IMR-90 (cell line): Measurements from ENCODE around the gene RAX2. TPM values are rescaled to one million over a fixed set of nuclear protein-coding genes. Genes with fewer than 3 reads are reported as not detected.

ENCODE experiments used
- ATAC-seq: fragments of 200-7000 bp; cut with Tn5 transposase; 2 replicates; pipeline ENCODE4 v1.9.1; 2020; ENCODE audit warnings: low read depth, mild to moderate bottlenecking, moderate library complexity
- BruUV-seq: library from RNA; stranded (reverse); fragments of 400-500 nt; replicated peaks from 2 replicates; lab custom pipeline; 2021; lab: Mats Ljungman, UMichigan
- CTCF ChIA-PET: fragments of 300-600 bp; formaldehyde crosslinking; extraction: SDS; loops from one replicate; lab custom pipeline; 2021; ENCODE audit warnings: antibody characterized with exemption; lab: Yijun Ruan, JAX
- POLR2A ChIA-PET: fragments of 300-600 bp; sonication (Branson Sonifier 250); formaldehyde crosslinking; loops from one replicate; lab custom pipeline; 2022; ENCODE audit warnings: antibody characterized with exemption; ENCODE audit not compliant: unreplicated experiment; lab: Charles Lee
- DNase-seq: peaks from one replicate; pipeline ENCODE4 v3.0.0; 2013
- H2AFZ ChIP-seq: replicated peaks from 2 replicates; pipeline ENCODE3; 2013; ENCODE audit warnings: low read length, mild to moderate bottlenecking; ENCODE audit not compliant: poor library complexity
- H2AK5ac ChIP-seq: 2 replicates; pipeline ENCODE4 v1.6.1; 2013; ENCODE audit warnings: low read depth, low read length, inconsistent platforms
- H2AK9ac ChIP-seq: replicated peaks from 2 replicates; pipeline ENCODE3; 2013; ENCODE audit warnings: mild to moderate bottlenecking, low read depth, low read length, moderate library complexity; ENCODE audit not compliant: poor library complexity
- H2BK120ac ChIP-seq: 2 replicates; pipeline ENCODE4 v1.6.1; 2013; ENCODE audit warnings: low read depth, low read length, inconsistent platforms
- H2BK15ac ChIP-seq: 3 replicates; pipeline ENCODE4 v1.6.1; 2013; ENCODE audit warnings: low read depth, low read length, inconsistent platforms
- H2BK20ac ChIP-seq: 2 replicates; pipeline ENCODE4 v1.6.1; 2013; ENCODE audit warnings: low read depth, mild to moderate bottlenecking, inconsistent platforms, low read length, moderate library complexity
- H2BK5ac ChIP-seq: 2 replicates; pipeline ENCODE4 v1.6.1; 2013; ENCODE audit warnings: mild to moderate bottlenecking, low read depth, low read length, inconsistent platforms; ENCODE audit not compliant: poor library complexity, severe bottlenecking
- H3K14ac ChIP-seq: replicated peaks from 2 replicates; pipeline ENCODE4 v1.6.1; 2013; ENCODE audit warnings: low read depth, low read length, inconsistent platforms
- H3K18ac ChIP-seq: 2 replicates; pipeline ENCODE4 v1.6.1; 2013; ENCODE audit warnings: low read depth, low read length, control low read depth
- H3K23ac ChIP-seq: 2 replicates; pipeline ENCODE4 v1.6.1; 2013; ENCODE audit warnings: low read depth, low read length, inconsistent platforms
- H3K27ac ChIP-seq: 2 replicates; pipeline ENCODE4 v1.5.1; 2013; ENCODE audit warnings: mild to moderate bottlenecking, control low read depth, low read length; ENCODE audit not compliant: insufficient read depth
- H3K27me3 ChIP-seq: 2 replicates; pipeline ENCODE4 v1.6.1; 2013; ENCODE audit warnings: low read length; ENCODE audit not compliant: control insufficient read depth, insufficient read depth
- H3K36me3 ChIP-seq: 2 replicates; pipeline ENCODE4 v1.6.1; 2013; ENCODE audit warnings: low read length, mixed read lengths; ENCODE audit not compliant: control insufficient read depth, insufficient read depth
- H3K4ac ChIP-seq: 2 replicates; pipeline ENCODE4 v1.6.1; 2013; ENCODE audit warnings: low read depth, low read length, inconsistent platforms
- H3K4me1 ChIP-seq: 2 replicates; pipeline ENCODE4 v1.6.1; 2013; ENCODE audit warnings: low read length, mixed read lengths; ENCODE audit not compliant: control insufficient read depth, insufficient read depth
- H3K4me2 ChIP-seq: 2 replicates; pipeline ENCODE4 v1.6.1; 2013; ENCODE audit warnings: low read depth, mild to moderate bottlenecking, control low read depth, low read length, moderate library complexity
- H3K4me3 ChIP-seq: 2 replicates; pipeline ENCODE4 v1.5.1; 2013; ENCODE audit warnings: low read depth, mild to moderate bottlenecking, control low read depth, low read length, moderate library complexity; ENCODE audit not compliant: insufficient read depth
- H3K56ac ChIP-seq: 2 replicates; pipeline ENCODE4 v1.6.1; 2013; ENCODE audit warnings: low read length, inconsistent platforms; ENCODE audit not compliant: insufficient read depth; ENCODE audit errors: extremely low read depth
- H3K79me1 ChIP-seq, 2 experiments: 2 replicates each; pipeline ENCODE4 v1.6.1; 2013; ENCODE audit warnings: low read length in 2 of 2, inconsistent platforms in 1 of 2, low read depth in 1 of 2
- H3K9ac ChIP-seq: 2 replicates; pipeline ENCODE4 v1.6.1; 2013; ENCODE audit warnings: low read depth, low read length, control low read depth
- H3K9me1 ChIP-seq: 2 replicates; pipeline ENCODE4 v1.6.1; 2013; ENCODE audit warnings: low read length, inconsistent platforms; ENCODE audit not compliant: insufficient read depth
- H3K9me3 ChIP-seq: 2 replicates; pipeline ENCODE4 v1.6.1; 2013; ENCODE audit warnings: low read length; ENCODE audit not compliant: control insufficient read depth, insufficient read depth
- H4K20me1 ChIP-seq: 2 replicates; pipeline ENCODE4 v1.6.1; 2013; ENCODE audit warnings: low read length, inconsistent platforms; ENCODE audit not compliant: insufficient read depth
- H4K5ac ChIP-seq: 2 replicates; pipeline ENCODE4 v1.6.1; 2013; ENCODE audit warnings: mild to moderate bottlenecking, low read depth, low read length, control low read depth
- H4K8ac ChIP-seq, 2 experiments: 2 replicates each; pipeline ENCODE4 v1.6.1; 2013; ENCODE audit warnings: low read depth in 2 of 2, low read length in 2 of 2, control low read depth in 1 of 2, inconsistent platforms in 1 of 2
- H4K91ac ChIP-seq: 2 replicates; pipeline ENCODE4 v1.6.1; 2013; ENCODE audit warnings: low read depth, low read length, inconsistent platforms; ENCODE audit not compliant: insufficient read depth
- BHLHE40 ChIP-seq: fragments of 150-350 bp; IDR thresholded peaks from 2 replicates; pipeline ENCODE4 v1.6.1; 2016; ENCODE audit warnings: mild to moderate bottlenecking, low read depth, low read length
- CEBPB ChIP-seq: IDR thresholded peaks from 2 replicates; pipeline ENCODE4 v1.6.1; 2012; ENCODE audit warnings: low read depth, low read length, improper control_type of control experiment
- CHD1 ChIP-seq: IDR thresholded peaks from 2 replicates; pipeline ENCODE4 v1.6.1; 2012; ENCODE audit warnings: low read depth, low read length, improper control_type of control experiment
- MAFK ChIP-seq: IDR thresholded peaks from 2 replicates; pipeline ENCODE4 v1.6.1; 2012; ENCODE audit warnings: low read depth, low read length, improper control_type of control experiment
- MAZ ChIP-seq: IDR thresholded peaks from 2 replicates; pipeline ENCODE4 v1.6.1; 2012; ENCODE audit warnings: low read depth, mild to moderate bottlenecking, low read length, improper control_type of control experiment, moderate library complexity, borderline replicate concordance
- MXI1 ChIP-seq: IDR thresholded peaks from 2 replicates; pipeline ENCODE4 v1.6.1; 2012; ENCODE audit warnings: low read depth, mild to moderate bottlenecking, low read length, moderate library complexity, borderline replicate concordance
- NFE2L2 ChIP-seq: fragments of 150-350 bp; IDR thresholded peaks from 2 replicates; pipeline ENCODE4 v1.6.1; 2016; ENCODE audit warnings: low read depth, mild to moderate bottlenecking, low read length
- POLR2A ChIP-seq: IDR thresholded peaks from 2 replicates; pipeline ENCODE4 v1.6.1; 2012; ENCODE audit warnings: mild to moderate bottlenecking, low read depth, low read length
- RAD21 ChIP-seq: IDR thresholded peaks from 2 replicates; pipeline ENCODE4 v1.6.1; 2012; ENCODE audit warnings: low read length, improper control_type of control experiment
- RCOR1 ChIP-seq: IDR thresholded peaks from 2 replicates; pipeline ENCODE4 v1.6.1; 2012; ENCODE audit warnings: mild to moderate bottlenecking, low read length, improper control_type of control experiment; ENCODE audit not compliant: insufficient replicate concordance
- RFX5 ChIP-seq: IDR thresholded peaks from 2 replicates; pipeline ENCODE4 v1.8.0; 2012; ENCODE audit warnings: low read depth, mild to moderate bottlenecking, low read length, moderate library complexity
- SMC3 ChIP-seq: fragments of 150-350 bp; IDR thresholded peaks from 2 replicates; pipeline ENCODE4 v1.6.1; 2016; ENCODE audit warnings: low read depth, mild to moderate bottlenecking, antibody characterized with exemption, low read length, moderate library complexity
- USF2 ChIP-seq: fragments of 150-350 bp; IDR thresholded peaks from 2 replicates; pipeline ENCODE4 v1.6.1; 2017; ENCODE audit warnings: mild to moderate bottlenecking, antibody characterized with exemption, low read length, low read depth
- WGBS, 2 experiments: methylation state at CpG; one replicate each; pipeline versions ENCODE4 v1.1.5 to v1.1.7; 2013; ENCODE audit warnings: missing lambda C conversion rate in 2 of 2; ENCODE audit not compliant: insufficient read length in 1 of 2; ENCODE audit errors: extremely low coverage in 2 of 2; 5-methylcytosine and 5-hydroxymethylcytosine counted together
- dilution Hi-C: fragments of 300-500 bp; cut with HindIII; formaldehyde crosslinking; loops from one replicate; pipeline ENCODE4 v1.14.3; 2018; ENCODE audit warnings: low sequenced_read_pairs; ENCODE audit not compliant: unreplicated experiment
- in situ Hi-C: fragments of 300-500 bp; cut with MboI; formaldehyde crosslinking; loops from 3 replicates; pipeline ENCODE4 v1.14.3; 2019; ENCODE audit warnings: low sequenced_read_pairs, inconsistent platforms, mixed read lengths
- intact Hi-C: fragments of 100-400 bp; cut with micrococcal nuclease; formaldehyde crosslinking; loops from 2 replicates; pipeline ENCODE4 v1.10.0; 2022
- polyA plus RNA-seq, 3 experiments: library from polyadenylated mRNA; depleted of rRNA; stranded (reverse); fragments of >200 nt; gene quantifications; 2 replicates each; pipeline ENCODE4 v1.2.3, GENCODE V29; 2012; ENCODE audit warnings: low replicate concordance in 1 of 3
- total RNA-seq: library from RNA; depleted of rRNA; stranded (reverse); fragments of >200 nt; gene quantifications from 2 replicates; pipeline ENCODE4 v1.2.3, GENCODE V29; 2012
- TF ChIP-seq, protein P1 (sequence below): conservative IDR thresholded peaks from 2 replicates; pipeline ENCODE4 v1.5.1; 2012; ENCODE audit warnings: mild to moderate bottlenecking, low read depth, low read length, improper control_type of control experiment
- TF ChIP-seq, protein P2 (sequence below): fragments of 150-350 bp; IDR thresholded peaks from 2 replicates; pipeline ENCODE4 v1.6.1; 2016; ENCODE audit warnings: low read depth, mild to moderate bottlenecking, low read length, moderate library complexity, borderline replicate concordance

Gene RAX2
- total and polyA plus RNA-seq, 2 of the 4 experiments (the other 2 are of a cell fraction), result not detected

- ATAC-seq, result no peak
- no peak overlapping the region for H2BK5ac ChIP-seq
- H2BK20ac ChIP-seq, result no peak overlapping the region
- ChIA-PET POLR2A (no interaction called here), CTCF (no interaction called here)
- H3K4me2 ChIP-seq, result no peak overlapping the region
- no peak overlapping the region for H2BK15ac ChIP-seq
- H3K9ac ChIP-seq, result no peak overlapping the region
- no peak overlapping the region for H3K14ac ChIP-seq
- peak overlapping the region; percentile 37 for H2AK9ac ChIP-seq
- H3K23ac ChIP-seq, result no peak overlapping the region
- no TSS peak for BruUV-seq
- H3K4me3 ChIP-seq, result no peak overlapping the region
- peaks cover 27% of the 10 kb centered on the region for H3K36me3 ChIP-seq
- peaks cover 10 to 18% of the 10 kb centered on the region in 2 experiments; a peak in 3 of 4 replicates for H3K79me1 ChIP-seq
- H3K56ac ChIP-seq, result no peak overlapping the region
- H3K18ac ChIP-seq, result no peak overlapping the region
- no peak overlapping the region for H2AFZ ChIP-seq
- H3K4ac ChIP-seq, result no peak overlapping the region
- no peak overlapping the region for H3K27ac ChIP-seq
- no peak overlapping the region for H4K5ac ChIP-seq
- H4K20me1 ChIP-seq, result no peaks in the 10 kb centered on the region
- no peak overlapping the region for H2AK5ac ChIP-seq
- H3K27me3 ChIP-seq, result no peaks in the 10 kb centered on the region
- no peaks in the 10 kb centered on the region for H3K9me3 ChIP-seq
- no peak overlapping the region for H4K91ac ChIP-seq
- H2BK120ac ChIP-seq, result no peak overlapping the region
- TF ChIP-seq BHLHE40 (no peak), CHD1 (no peak), MAFK (no peak), USF2 (no peak), POLR2A (no peak), MXI1 (no peak), RCOR1 (no peak), SMC3 (no peak), RAD21 (no peak), MAZ (no peak), NFE2L2 (no peak), CEBPB (no peak), RFX5 (no peak)
- TF ChIP-seq, protein P1, sequence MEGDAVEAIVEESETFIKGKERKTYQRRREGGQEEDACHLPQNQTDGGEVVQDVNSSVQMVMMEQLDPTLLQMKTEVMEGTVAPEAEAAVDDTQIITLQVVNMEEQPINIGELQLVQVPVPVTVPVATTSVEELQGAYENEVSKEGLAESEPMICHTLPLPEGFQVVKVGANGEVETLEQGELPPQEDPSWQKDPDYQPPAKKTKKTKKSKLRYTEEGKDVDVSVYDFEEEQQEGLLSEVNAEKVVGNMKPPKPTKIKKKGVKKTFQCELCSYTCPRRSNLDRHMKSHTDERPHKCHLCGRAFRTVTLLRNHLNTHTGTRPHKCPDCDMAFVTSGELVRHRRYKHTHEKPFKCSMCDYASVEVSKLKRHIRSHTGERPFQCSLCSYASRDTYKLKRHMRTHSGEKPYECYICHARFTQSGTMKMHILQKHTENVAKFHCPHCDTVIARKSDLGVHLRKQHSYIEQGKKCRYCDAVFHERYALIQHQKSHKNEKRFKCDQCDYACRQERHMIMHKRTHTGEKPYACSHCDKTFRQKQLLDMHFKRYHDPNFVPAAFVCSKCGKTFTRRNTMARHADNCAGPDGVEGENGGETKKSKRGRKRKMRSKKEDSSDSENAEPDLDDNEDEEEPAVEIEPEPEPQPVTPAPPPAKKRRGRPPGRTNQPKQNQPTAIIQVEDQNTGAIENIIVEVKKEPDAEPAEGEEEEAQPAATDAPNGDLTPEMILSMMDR, result no peak
- TF ChIP-seq, protein P2, sequence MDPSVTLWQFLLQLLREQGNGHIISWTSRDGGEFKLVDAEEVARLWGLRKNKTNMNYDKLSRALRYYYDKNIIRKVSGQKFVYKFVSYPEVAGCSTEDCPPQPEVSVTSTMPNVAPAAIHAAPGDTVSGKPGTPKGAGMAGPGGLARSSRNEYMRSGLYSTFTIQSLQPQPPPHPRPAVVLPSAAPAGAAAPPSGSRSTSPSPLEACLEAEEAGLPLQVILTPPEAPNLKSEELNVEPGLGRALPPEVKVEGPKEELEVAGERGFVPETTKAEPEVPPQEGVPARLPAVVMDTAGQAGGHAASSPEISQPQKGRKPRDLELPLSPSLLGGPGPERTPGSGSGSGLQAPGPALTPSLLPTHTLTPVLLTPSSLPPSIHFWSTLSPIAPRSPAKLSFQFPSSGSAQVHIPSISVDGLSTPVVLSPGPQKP, result no peak
- dilution Hi-C loops (no loop called here), intact Hi-C loops (no loop called here), in situ Hi-C loops (no loop called here)
- DNase-seq, result no peak
- WGBS, 2 experiments, result 95% methylated on average over 6 of the region's 7 CpGs; no CpG with 5 or more reads in 1 of the 2 experiments
- H4K8ac ChIP-seq, result no peak overlapping the region
- H3K9me1 ChIP-seq, result peaks cover 3% of the 10 kb centered on the region; the same call in 1 of the 2 replicates
- H3K4me1 ChIP-seq, result peaks cover 2% of the 10 kb centered on the region; the same call in 1 of the 2 replicates
These were observed 5.5 kb downstream of the RAX2 start for GRCh38 chr19:3766520-3766919.
